Coronary artery (tissue), 2 donors: ENCODE results near the gene NUP42.
A peak's percentile ranks its signal among the peaks of the same experiment; 100 is the strongest.

Experiments used
- DNase-seq: peaks from one replicate; pipeline ENCODE4 v3.0.0-alpha.2; 2017; ENCODE audit warnings: low spot score
- H3K27ac ChIP-seq, 2 donors: fragments of 200-600 bp; sonication (generic); one replicate each; pipeline ENCODE4 v1.5.1; 2016 to 2019
- H3K4me3 ChIP-seq: fragments of 200-600 bp; sonication (generic); 2 replicates; pipeline ENCODE4 v1.5.1; 2016; ENCODE audit warnings: mild to moderate bottlenecking, moderate library complexity
- CTCF ChIP-seq: fragments of 200-600 bp; sonication (generic); IDR thresholded peaks from one replicate; pipeline ENCODE4 v1.5.1; 2019; ENCODE audit warnings: antibody characterized with exemption

Gene NUP42

GRCh38 chr7:23211589-23211988, 29.7 kb downstream of the NUP42 start:
- DNase-seq, result no peak
- Histone ChIP-seq H3K4me3 (no peak overlapping the region), H3K27ac (no peak overlapping the region)
- TF ChIP-seq CTCF, result no peak

- Histone ChIP-seq H3K4me3 (no peak overlapping the region), H3K27ac (no peak overlapping the region)
- DNase-seq, result no peak
- TF ChIP-seq CTCF, result no peak
Measured at GRCh38 chr7:23212395-23212794, 30.5 kb downstream of the NUP42 start.

GRCh38 chr7:23212841-23213240, 31.0 kb downstream of the NUP42 start:
- Histone ChIP-seq H3K4me3 (no peak overlapping the region), H3K27ac (no peak overlapping the region)
- DNase-seq, result no peak
- no peak for TF ChIP-seq CTCF

GRCh38 chr7:23213755-23214154, 31.9 kb downstream of the NUP42 start:
- DNase-seq, result no peak
- TF ChIP-seq CTCF, result no peak

GRCh38 chr7:23214423-23214822, 32.6 kb downstream of the NUP42 start:
- no peak for TF ChIP-seq CTCF
- H3K4me3 ChIP-seq, result no peak overlapping the region
- no peak overlapping the region for H3K27ac ChIP-seq
- DNase-seq, result no peak

More at GRCh38 chr7:23213755-23214154, 31.9 kb downstream of the NUP42 start:
- no peak overlapping the region for H3K27ac ChIP-seq
- no peak overlapping the region for H3K4me3 ChIP-seq

GRCh38 chr7:23214938-23215337, 33.1 kb downstream of the NUP42 start:
- DNase-seq, result peak; percentile 8
- Histone ChIP-seq H3K4me3 (no peak overlapping the region), H3K27ac (no peak overlapping the region)
- TF ChIP-seq CTCF, result no peak

- TF ChIP-seq CTCF, result no peak
- Histone ChIP-seq H3K4me3 (no peak overlapping the region), H3K27ac (no peak overlapping the region)
- DNase-seq, result no peak
Measured at GRCh38 chr7:23216021-23216420, 34.2 kb downstream of the NUP42 start.
